Measurements from ENCODE around the gene UPF1.

The UPF1 gene

GRCh38 chr19:18903156-18904037, 71.6 kb downstream of the UPF1 start:
- H3K36me3 Mint-ChIP-seq (ENCODE audit: low read depth) = peaks cover 13% of the 10 kb centered on the region
- no peak overlapping the region for H3K4me3 Mint-ChIP-seq
- no peaks in the 10 kb centered on the region for H3K9me3 Mint-ChIP-seq
- TF ChIP-seq CTCF (IDR thresholded peaks at IDR 0.05) = no peak
- peak overlapping the region; percentile 88 for H3K27ac Mint-ChIP-seq
- no peaks in the 10 kb centered on the region for H3K27me3 Mint-ChIP-seq (ENCODE audit: low read depth, poor library complexity)
- H3K4me1 Mint-ChIP-seq = peaks cover 7% of the 10 kb centered on the region
- DNase-seq = no peak

GRCh38 chr19:18904334-18905057, 72.7 kb downstream of the UPF1 start:
- Mint-ChIP-seq H3K27me3 (ENCODE audit: low read depth, poor library complexity) (no peaks in the 10 kb centered on the region), H3K4me1 (peaks cover 7% of the 10 kb centered on the region), H3K27ac (no peak overlapping the region), H3K9me3 (no peaks in the 10 kb centered on the region), H3K36me3 (ENCODE audit: low read depth) (peaks cover 14% of the 10 kb centered on the region), H3K4me3 (no peak overlapping the region)
- DNase-seq = no peak
- no peak for TF ChIP-seq CTCF (IDR thresholded peaks at IDR 0.05)

GRCh38 chr19:18905058-18905456, 73.3 kb downstream of the UPF1 start:
- DNase-seq = no peak
- no peak for TF ChIP-seq CTCF (IDR thresholded peaks at IDR 0.05)
- Mint-ChIP-seq H3K4me3 (no peak overlapping the region), H3K27me3 (ENCODE audit: low read depth, poor library complexity) (no peaks in the 10 kb centered on the region), H3K9me3 (no peaks in the 10 kb centered on the region), H3K27ac (no peak overlapping the region), H3K4me1 (peaks cover 7% of the 10 kb centered on the region), H3K36me3 (ENCODE audit: low read depth) (peaks cover 18% of the 10 kb centered on the region)

GRCh38 chr19:18905513-18906236, 73.9 kb downstream of the UPF1 start:
- DNase-seq = no peak
- no peak overlapping the region for H3K4me3 Mint-ChIP-seq
- H3K27me3 Mint-ChIP-seq (ENCODE audit: low read depth, poor library complexity) = no peaks in the 10 kb centered on the region
- H3K4me1 Mint-ChIP-seq = peaks cover 7% of the 10 kb centered on the region
- H3K27ac Mint-ChIP-seq = peak overlapping the region; percentile 77
- H3K36me3 Mint-ChIP-seq (ENCODE audit: low read depth) = peaks cover 17% of the 10 kb centered on the region
- no peak for TF ChIP-seq CTCF (IDR thresholded peaks at IDR 0.05)
- H3K9me3 Mint-ChIP-seq = no peaks in the 10 kb centered on the region

- TF ChIP-seq CTCF (IDR thresholded peaks at IDR 0.05) = no peak
- Mint-ChIP-seq H3K36me3 (ENCODE audit: low read depth) (peaks cover 5% of the 10 kb centered on the region), H3K9me3 (no peaks in the 10 kb centered on the region), H3K4me3 (no peak overlapping the region), H3K27ac (no peak overlapping the region), H3K27me3 (ENCODE audit: low read depth, poor library complexity) (no peaks in the 10 kb centered on the region), H3K4me1 (peaks cover 7% of the 10 kb centered on the region)
- DNase-seq = no peak
Observed at GRCh38 chr19:18906605-18907519, 75.1 kb downstream of the UPF1 start.

Measured in nephron progenitor cell (in vitro differentiated cells).